DMS153 (cell line): ENCODE data around the gene GNAZ.
"Not testable (repeated sequence)": the region's sequence is repeated elsewhere in the genome, so short reads cannot be mapped to it uniquely, and the experiment has no call there.

Source experiments
- DNase-seq: peaks from one replicate; lab custom pipeline; 2025; lab: John Stamatoyannopoulos, UW

The GNAZ gene

GRCh38 chr22:23044570-23044969, 25.7 kb upstream of the GNAZ start:
- no peak for DNase-seq

GRCh38 chr22:23045461-23045860, 24.9 kb upstream of the GNAZ start:
- DNase-seq = no peak

GRCh38 chr22:23047265-23047664, 23.1 kb upstream of the GNAZ start:
- DNase-seq = no peak

GRCh38 chr22:23047742-23048141, 22.6 kb upstream of the GNAZ start:
- no peak for DNase-seq

GRCh38 chr22:23050546-23050945, 19.8 kb upstream of the GNAZ start:
- not testable (repeated sequence) for DNase-seq

GRCh38 chr22:23053051-23053707, 17.1 kb upstream of the GNAZ start:
- no peak for DNase-seq

- DNase-seq = no peak
These were observed 16.3 kb upstream of the GNAZ start for GRCh38 chr22:23053912-23054530.

- no peak for DNase-seq
These were observed 15.6 kb upstream of the GNAZ start for GRCh38 chr22:23054531-23055257.

- no peak for DNase-seq
These were observed 14.7 kb upstream of the GNAZ start for GRCh38 chr22:23055449-23056179.

GRCh38 chr22:23057331-23057730, 13.0 kb upstream of the GNAZ start:
- no peak for DNase-seq

GRCh38 chr22:23058063-23058462, 12.3 kb upstream of the GNAZ start:
- DNase-seq = no peak

- DNase-seq = no peak
These were observed 11.6 kb upstream of the GNAZ start for GRCh38 chr22:23058481-23059283.

GRCh38 chr22:23059284-23059948, 10.9 kb upstream of the GNAZ start:
- no peak for DNase-seq

GRCh38 chr22:23060612-23061400, 9.5 kb upstream of the GNAZ start:
- DNase-seq = no peak

GRCh38 chr22:23061471-23062280, 8.6 kb upstream of the GNAZ start:
- no peak for DNase-seq

- no peak for DNase-seq
These were observed 7.4 kb upstream of the GNAZ start for GRCh38 chr22:23062616-23063538.

GRCh38 chr22:23063539-23064380, 6.6 kb upstream of the GNAZ start:
- no peak for DNase-seq
